Stomach (tissue), 9 donors: ENCODE results near the gene SLC35C1. TPM values are rescaled to one million over a fixed set of nuclear protein-coding genes. Genes with fewer than 3 reads are reported as not detected.

ENCODE experiments used
- DNase-seq, 2 donors: peaks; one replicate each; pipeline versions ENCODE4 v3.0.0 to v3.0.0-alpha.2; 2013 to 2019
- H3K27ac ChIP-seq, 5 donors: fragments of 200-600 bp in 4 of 5; sonication (generic) in 4 of 5; one replicate each; pipeline ENCODE4 v1.5.1; 2013 to 2019; ENCODE audit warnings: mild to moderate bottlenecking in 1 of 5, moderate library complexity in 1 of 5
- H3K27me3 ChIP-seq, 3 donors: fragments of 200-600 bp; sonication (generic); one replicate each; pipeline ENCODE4 v1.5.1; 2017 to 2019; ENCODE audit warnings: mixed run types in 1 of 3
- H3K36me3 ChIP-seq, 4 donors: fragments of 200-600 bp; sonication (generic); 1 replicate in 3 of 4; 2 replicates in 1 of 4; pipeline ENCODE4 v1.5.1; 2016 to 2019
- H3K4me1 ChIP-seq, 4 donors: fragments of 200-600 bp; sonication (generic); one replicate each; pipeline ENCODE4 v1.5.1; 2016 to 2019
- H3K4me3 ChIP-seq, 4 donors: fragments of 200-600 bp; sonication (generic) in 3 of 4; one replicate each; pipeline ENCODE4 v1.5.1; 2016 to 2019; ENCODE audit warnings: mild to moderate bottlenecking in 1 of 4
- H3K9me3 ChIP-seq, 4 donors: fragments of 200-600 bp; sonication (generic); one replicate each; pipeline ENCODE4 v1.5.1; 2016 to 2019
- CTCF ChIP-seq, 7 experiments: fragments of 450-650 bp in 4 of 7; fragments of 200-600 bp in 3 of 7; sonication (generic) in 3 of 7; IDR thresholded peaks; one replicate each; pipeline ENCODE4 v1.5.1; 2016 to 2019; ENCODE audit warnings: antibody characterized with exemption in 7 of 7, control low read depth in 2 of 7, mild to moderate bottlenecking in 1 of 7
- EP300 ChIP-seq: sonication (generic); formaldehyde crosslinking; IDR thresholded peaks from one replicate; pipeline ENCODE4 v1.6.1; 2017; ENCODE audit warnings: antibody characterized with exemption
- POLR2A ChIP-seq, 4 donors: fragments of 450-650 bp; IDR thresholded peaks; one replicate each; pipeline ENCODE4 v1.6.1; 2016; ENCODE audit warnings: antibody characterized with exemption in 4 of 4, control low read depth in 2 of 4, mild to moderate bottlenecking in 1 of 4, moderate library complexity in 1 of 4
- POLR2AphosphoS5 ChIP-seq, 3 donors: sonication (generic); formaldehyde crosslinking; IDR thresholded peaks; one replicate each; pipeline ENCODE4 v1.6.1; 2016; ENCODE audit warnings: antibody characterized with exemption in 3 of 3
- WGBS, 5 donors: extraction: QIAGEN DNeasy Blood & Tissue Kit in 3 of 5; methylation state at CpG; one replicate each; pipeline versions ENCODE4 v1.1.5 to v1.1.7; 2013 to 2018; 5-methylcytosine and 5-hydroxymethylcytosine counted together
- intact Hi-C: fragments of 100-400 bp; cut with DNase I; formaldehyde crosslinking; loops from one replicate; pipeline ENCODE4 v1.15.1; 2023; ENCODE audit warnings: low total_unique reads
- polyA plus RNA-seq, 3 donors: library from polyadenylated mRNA; stranded (reverse); fragments of 200-250 nt; gene quantifications; one replicate each; pipeline ENCODE4 v1.2.3, GENCODE V29; 2013
- total RNA-seq, 5 donors: library from RNA; depleted of rRNA; stranded (reverse); fragments of >200 nt; gene quantifications; one replicate each; pipeline versions ENCODE4 v1.1.0 to v1.2.3, GENCODE V29; 2014 to 2016
- donor health status: healthy with polysubstance abuse.
- donor health status: Bipolar disorder and iron deficiency.
- donor health status: healthy.

SLC35C1 gene
- total and polyA plus RNA-seq, 8 donors, result 7.6 to 21.4 (median 9.4) TPM

GRCh38 chr11:45846174-45846675 is 41.3 kb downstream of the SLC35C1 start:
- no peak for DNase-seq
- intact Hi-C loops, result no loop called here

GRCh38 chr11:45846974-45847910 is 42.3 kb downstream of the SLC35C1 start, which contains the start of gene CRY2:
Gene CRY2, plus strand, starts transcription at chr11:45847475. Its CDS starts 16 bp downstream, at chr11:45847491.
- no peaks in the 10 kb centered on the region for H3K36me3 ChIP-seq
- peak within 1 kb of the TSS; percentile 66 to 91 (median 76) for H3K4me3 ChIP-seq
- H3K9me3 ChIP-seq, result no peaks in the 10 kb centered on the region
- 0 to 2% (median 0%) methylated on average over 15 to 75 of the region's 75 CpGs for WGBS, 5 donors
- intact Hi-C loops, result no loop called here
- H3K27me3 ChIP-seq, result no peaks in the 10 kb centered on the region
- H3K4me1 ChIP-seq, result peaks cover 44 to 72% (median 56%) of the 10 kb centered on the region in 4 donors
- peak; percentile 81 to 99 (median 98) for TF ChIP-seq POLR2AphosphoS5 (IDR thresholded peaks at IDR 0.05)
- TF ChIP-seq POLR2A (IDR thresholded peaks at IDR 0.05), result peak in 3 of 4 donors; percentile 87 to 93 (median 90)
- peak; percentile 46 for TF ChIP-seq EP300
- peak in 1 of 7 experiments; percentile 14 for TF ChIP-seq CTCF (IDR thresholded peaks at IDR 0.05)
- DNase-seq, result peak; percentile 99 to 100
- peak within 1 kb of the TSS; percentile 95 to 99 (median 97) for H3K27ac ChIP-seq

More at GRCh38 chr11:45846174-45846675, 41.3 kb downstream of the SLC35C1 start:
- Histone ChIP-seq H3K4me3 (no peak overlapping the region), H3K9me3 (no peaks in the 10 kb centered on the region), H3K27ac (peak overlapping the region; percentile 88 to 97 (median 95)), H3K4me1 (peaks cover 34 to 62% (median 46%) of the 10 kb centered on the region in 4 donors), H3K27me3 (no peaks in the 10 kb centered on the region), H3K36me3 (no peaks in the 10 kb centered on the region)
- WGBS, 5 donors, result 78 to 83% (median 81%) methylated on average over 4 of the region's 4 CpGs
- TF ChIP-seq EP300 (no peak), POLR2A (IDR thresholded peaks at IDR 0.05) (no peak), POLR2AphosphoS5 (IDR thresholded peaks at IDR 0.05) (no peak), CTCF (IDR thresholded peaks at IDR 0.05) (no peak)

GRCh38 chr11:45847911-45848316 is 43.0 kb downstream of the SLC35C1 start:
- Histone ChIP-seq H3K9me3 (no peaks in the 10 kb centered on the region), H3K36me3 (no peaks in the 10 kb centered on the region), H3K27me3 (no peaks in the 10 kb centered on the region), H3K4me1 (peaks cover 50 to 77% (median 62%) of the 10 kb centered on the region in 4 donors), H3K27ac (peak overlapping the region; percentile 95 to 99 (median 97)), H3K4me3 (peak overlapping the region; percentile 66 to 91 (median 76))
- DNase-seq, result peak; percentile 66 to 90
- intact Hi-C loops, result no loop called here
- TF ChIP-seq POLR2AphosphoS5 (IDR thresholded peaks at IDR 0.05) (peak in 2 of 3 donors; percentile 22 to 60), EP300 (no peak), POLR2A (IDR thresholded peaks at IDR 0.05) (no peak)
- WGBS, 5 donors, result 0 to 1% (median 1%) methylated on average over 7 to 16 of the region's 16 CpGs

GRCh38 chr11:45848654-45849081 is 43.7 kb downstream of the SLC35C1 start:
- peak overlapping the region; percentile 66 to 91 (median 76) for H3K4me3 ChIP-seq
- DNase-seq, result peak; percentile 60 to 68
- H3K4me1 ChIP-seq, result peaks cover 52 to 77% (median 66%) of the 10 kb centered on the region in 4 donors
- H3K9me3 ChIP-seq, result no peaks in the 10 kb centered on the region
- H3K27me3 ChIP-seq, result no peaks in the 10 kb centered on the region
- TF ChIP-seq POLR2A (IDR thresholded peaks at IDR 0.05), result no peak
- peak in 1 of 7 experiments; percentile 17 for TF ChIP-seq CTCF (IDR thresholded peaks at IDR 0.05)
- no peak for TF ChIP-seq EP300
- TF ChIP-seq POLR2AphosphoS5 (IDR thresholded peaks at IDR 0.05), result peak in 2 of 3 donors; percentile 48 to 55
- WGBS, 5 donors, result 21 to 38% (median 31%) methylated on average over 8 of the region's 8 CpGs
- peak overlapping the region; percentile 56 to 97 (median 95) for H3K27ac ChIP-seq
- H3K36me3 ChIP-seq, result peaks cover 0 to under 1% (median 0%) of the 10 kb centered on the region in 4 donors
- intact Hi-C loops, result no loop called here
